AG04449 (cell line): ENCODE measurements around the gene RGS6.

Experiments
- CTCF ChIA-PET: fragments of 350-600 bp; formaldehyde crosslinking; extraction: SDS; loops from one replicate; lab custom pipeline; 2021; ENCODE audit warnings: antibody characterized with exemption; lab: Yijun Ruan, JAX
- POLR2A ChIA-PET: fragments of 400-600, 350-600 bp; formaldehyde crosslinking; extraction: SDS; loops from one replicate; lab custom pipeline; 2020; ENCODE audit warnings: antibody characterized with exemption, inconsistent platforms; lab: Yijun Ruan, JAX
- DNase-seq: peaks from one replicate; pipeline ENCODE4 v3.0.0-alpha.2; 2010; ENCODE audit warnings: low read depth, low spot score
- H3K4me3 ChIP-seq: 2 replicates; pipeline ENCODE4 v1.5.1; 2011; ENCODE audit warnings: low read depth, mild to moderate bottlenecking, control low read depth, low read length
- CTCF ChIP-seq: IDR thresholded peaks from one replicate; pipeline ENCODE4 v1.5.1; 2011; ENCODE audit warnings: mild to moderate bottlenecking, moderate library complexity, low read length, control low read depth, inconsistent platforms; ENCODE audit not compliant: insufficient read depth; ENCODE audit errors: missing control alignments

The RGS6 gene

GRCh38 chr14:72525087-72525915, 593.1 kb downstream of the RGS6 start:
- no peak overlapping the region for H3K4me3 ChIP-seq
- no peak for TF ChIP-seq CTCF
- CTCF ChIA-PET = interaction anchor here (0.8 to 24.4 kb wide), 7 partner anchors 8 to 424 kb away, joined by 3 to 782 read pairs (median 36); no protein-coding TSS in a partner anchor
- POLR2A ChIA-PET = interaction anchor here (0.6 kb wide), 1 partner anchor 369 kb away, joined by 3 read pairs; the partner anchor contains the start of gene DPF3
- no peak for DNase-seq

- ChIA-PET POLR2A (no interaction called here), CTCF (interaction anchor here (0.8 to 24.4 kb wide), 6 partner anchors 11 to 422 kb away, joined by 3 to 782 read pairs (median 25); no protein-coding TSS in a partner anchor)
- no peak overlapping the region for H3K4me3 ChIP-seq
- no peak for DNase-seq
- TF ChIP-seq CTCF = no peak
These were observed 595.4 kb downstream of the RGS6 start for GRCh38 chr14:72527591-72527990.

- DNase-seq = no peak
- ChIA-PET POLR2A (no interaction called here), CTCF (interaction anchor here (0.7 to 24.4 kb wide), 7 partner anchors 11 to 421 kb away, joined by 3 to 782 read pairs (median 8); no protein-coding TSS in a partner anchor)
These were observed 596.0 kb downstream of the RGS6 start for GRCh38 chr14:72528059-72528862.

GRCh38 chr14:72528863-72529175, 596.6 kb downstream of the RGS6 start:
- no peak overlapping the region for H3K4me3 ChIP-seq
- TF ChIP-seq CTCF = no peak
- no peak for DNase-seq
- POLR2A ChIA-PET = no interaction called here
- CTCF ChIA-PET = interaction anchor here (6.4 to 24.4 kb wide), 2 partner anchors 12 to 420 kb away, joined by 42 to 782 read pairs; no protein-coding TSS in a partner anchor

More at GRCh38 chr14:72528059-72528862, 596.0 kb downstream of the RGS6 start:
- TF ChIP-seq CTCF = no peak
- no peak overlapping the region for H3K4me3 ChIP-seq

- ChIA-PET CTCF (interaction anchor here (1.3 kb wide), 1 partner anchor 19 kb away, joined by 6 read pairs; no protein-coding TSS in a partner anchor), POLR2A (no interaction called here)
- no peak for DNase-seq
- TF ChIP-seq CTCF = no peak
- H3K4me3 ChIP-seq = no peak overlapping the region
These were observed 600.6 kb downstream of the RGS6 start for GRCh38 chr14:72532686-72533454.
